ENCODE data around the gene TCF12. TPM values are rescaled to one million over a fixed set of nuclear protein-coding genes. Genes with fewer than 3 reads are reported as not detected.

The TCF12 gene
- total RNA-seq, 4 donors from 2014 or later = 108 to 177 (median 148) TPM

- Histone ChIP-seq H3K4me1 (peaks cover 22 to 50% (median 46%) of the 10 kb centered on the region in 4 donors), H3K36me3 (no peaks in the 10 kb centered on the region), H3K9me3 (no peaks in the 10 kb centered on the region), H3K27ac (replicated peaks in 1 of 4) (no peak overlapping the region), H3K4me3 (no peak overlapping the region), H3K27me3 (no peaks in the 10 kb centered on the region)
- intact Hi-C loops (cut with DNase I) = no loop called here
- no peak for DNase-seq (ENCODE audit: extremely low spot score)
- TF ChIP-seq CTCF (IDR thresholded peaks at IDR 0.05) (no peak), EP300 (IDR thresholded peaks at IDR 0.05) (no peak), POLR2AphosphoS5 (IDR thresholded peaks at IDR 0.05) (no peak), POLR2A (IDR thresholded peaks at IDR 0.05; ENCODE audit: low read depth) (no peak)
- 87% methylated on average over 3 of the region's 3 CpGs for WGBS
Measured at GRCh38 chr15:57030011-57030410, 111.6 kb downstream of the TCF12 start.

GRCh38 chr15:57031082-57031481 lies 112.6 kb downstream of the TCF12 start:
- Histone ChIP-seq H3K4me3 (no peak overlapping the region), H3K4me1 (peaks cover 25 to 39% (median 37%) of the 10 kb centered on the region in 4 donors), H3K27ac (replicated peaks in 1 of 4) (peak overlapping the region in 1 of 4 donors; percentile 0), H3K36me3 (no peaks in the 10 kb centered on the region), H3K27me3 (no peaks in the 10 kb centered on the region), H3K9me3 (no peaks in the 10 kb centered on the region)
- TF ChIP-seq POLR2A (IDR thresholded peaks at IDR 0.05; ENCODE audit: low read depth) (no peak), EP300 (IDR thresholded peaks at IDR 0.05) (no peak), CTCF (IDR thresholded peaks at IDR 0.05) (no peak), POLR2AphosphoS5 (IDR thresholded peaks at IDR 0.05) (no peak)
- 47% methylated on average over 1 of the region's 1 CpG for WGBS
- DNase-seq (ENCODE audit: extremely low spot score) = no peak
- intact Hi-C loops (cut with DNase I) = no loop called here

- no peak for DNase-seq (ENCODE audit: extremely low spot score)
- intact Hi-C loops (cut with DNase I) = no loop called here
Measured at GRCh38 chr15:57031605-57032004, 113.2 kb downstream of the TCF12 start.

GRCh38 chr15:57032338-57032737 lies 113.9 kb downstream of the TCF12 start:
- 97% methylated on average over 5 of the region's 5 CpGs for WGBS
- no peaks in the 10 kb centered on the region for H3K27me3 ChIP-seq
- intact Hi-C loops (cut with DNase I) = no loop called here

More at GRCh38 chr15:57031605-57032004, 113.2 kb downstream of the TCF12 start:
- H3K4me1 ChIP-seq = peaks cover 30 to 36% (median 35%) of the 10 kb centered on the region in 4 donors
- no peak overlapping the region for H3K27ac ChIP-seq (replicated peaks in 1 of 4)
- no peaks in the 10 kb centered on the region for H3K36me3 ChIP-seq
- H3K27me3 ChIP-seq = no peaks in the 10 kb centered on the region
- TF ChIP-seq CTCF (IDR thresholded peaks at IDR 0.05) (no peak), POLR2A (IDR thresholded peaks at IDR 0.05; ENCODE audit: low read depth) (no peak), POLR2AphosphoS5 (IDR thresholded peaks at IDR 0.05) (no peak), EP300 (IDR thresholded peaks at IDR 0.05) (no peak)
- H3K9me3 ChIP-seq = no peaks in the 10 kb centered on the region
- 12% methylated on average over 1 of the region's 1 CpG for WGBS
- no peak overlapping the region for H3K4me3 ChIP-seq

More at GRCh38 chr15:57032338-57032737, 113.9 kb downstream of the TCF12 start:
- no peak overlapping the region for H3K4me3 ChIP-seq
- no peak overlapping the region for H3K27ac ChIP-seq (replicated peaks in 1 of 4)
- peaks cover 30 to 36% (median 35%) of the 10 kb centered on the region in 4 donors for H3K4me1 ChIP-seq
- TF ChIP-seq POLR2AphosphoS5 (IDR thresholded peaks at IDR 0.05) = no peak
- no peak for TF ChIP-seq CTCF (IDR thresholded peaks at IDR 0.05)
- TF ChIP-seq EP300 (IDR thresholded peaks at IDR 0.05) = no peak
- DNase-seq (ENCODE audit: extremely low spot score) = no peak
- H3K9me3 ChIP-seq = no peaks in the 10 kb centered on the region
- H3K36me3 ChIP-seq = no peaks in the 10 kb centered on the region

Data from esophagus muscularis mucosa (tissue), 4 donors.